ENCODE results near the gene ABO. TPM values are rescaled to one million over a fixed set of nuclear protein-coding genes. Genes with fewer than 3 reads are reported as not detected.
A peak's percentile ranks its signal among the peaks of the same experiment; 100 is the strongest.
"Not testable (repeated sequence)": the region's sequence is repeated elsewhere in the genome, so short reads cannot be mapped to it uniquely, and the experiment has no call there.

The ABO gene
- total RNA-seq, 1 experiment from 2014 or later, result not detected

DNA sequence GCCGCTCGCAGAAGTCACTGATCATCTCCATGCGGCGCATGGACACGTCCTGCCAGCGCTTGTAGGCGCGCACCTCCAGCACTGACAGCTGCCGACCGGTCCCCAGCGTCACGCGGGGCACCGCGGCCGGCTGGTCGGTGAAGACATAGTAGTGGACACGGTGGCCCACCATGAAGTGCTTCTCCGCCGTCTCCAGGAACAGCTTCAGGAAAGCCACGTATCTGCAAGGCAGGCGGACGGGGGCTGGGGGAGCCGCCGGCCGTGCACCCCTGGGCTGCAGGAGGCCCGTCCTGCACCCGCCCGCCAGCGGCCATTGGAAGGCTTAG, 18.9 kb downstream of the ABO start:
- Histone ChIP-seq H3K9me3 (no peaks in the 10 kb centered on the region), H3K27me3 (no peaks in the 10 kb centered on the region), H3K4me3 (no peak overlapping the region), H3K36me3 (no peaks in the 10 kb centered on the region)
- no peak for DNase-seq

DNA sequence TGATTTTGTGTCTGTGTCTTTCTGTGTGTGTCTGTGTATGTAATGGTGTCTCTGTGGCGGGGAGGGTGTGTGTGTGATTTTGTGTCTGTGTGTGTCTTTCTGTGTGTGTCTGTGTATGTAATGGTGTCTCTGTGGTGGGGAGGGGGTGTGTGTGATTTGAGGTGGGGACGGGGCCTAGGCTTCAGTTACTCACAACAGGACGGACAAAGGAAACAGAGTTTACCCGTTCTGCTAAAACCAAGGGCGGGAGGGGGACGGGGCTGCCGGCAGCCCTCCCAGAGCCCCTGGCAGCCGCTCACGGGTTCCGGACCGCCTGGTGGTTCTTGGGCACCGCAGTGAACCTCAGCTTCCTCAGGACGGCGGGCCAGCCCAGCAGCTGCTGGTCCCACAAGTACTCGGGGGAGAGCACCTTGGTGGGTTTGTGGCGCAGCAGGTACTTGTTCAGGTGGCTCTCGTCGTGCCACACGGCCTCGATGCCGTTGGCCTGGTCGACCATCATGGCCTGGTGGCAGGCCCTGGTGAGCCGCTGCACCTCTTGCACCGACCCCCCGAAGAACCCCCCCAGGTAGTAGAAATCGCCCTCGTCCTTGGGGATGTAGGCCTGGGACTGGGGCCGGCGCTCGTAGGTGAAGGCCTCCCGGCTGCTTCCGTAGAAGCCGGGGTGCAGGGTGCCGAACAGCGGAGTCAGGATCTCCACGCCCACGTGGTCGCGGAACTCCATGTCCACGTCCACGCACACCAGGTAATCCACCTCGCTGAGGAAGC, 19.4 kb downstream of the ABO start:
- no peak for DNase-seq
- no peak overlapping the region for H3K4me3 ChIP-seq
- no peaks in the 10 kb centered on the region for H3K27me3 ChIP-seq
- no peaks in the 10 kb centered on the region for H3K9me3 ChIP-seq
- H3K36me3 ChIP-seq, result no peaks in the 10 kb centered on the region

DNA sequence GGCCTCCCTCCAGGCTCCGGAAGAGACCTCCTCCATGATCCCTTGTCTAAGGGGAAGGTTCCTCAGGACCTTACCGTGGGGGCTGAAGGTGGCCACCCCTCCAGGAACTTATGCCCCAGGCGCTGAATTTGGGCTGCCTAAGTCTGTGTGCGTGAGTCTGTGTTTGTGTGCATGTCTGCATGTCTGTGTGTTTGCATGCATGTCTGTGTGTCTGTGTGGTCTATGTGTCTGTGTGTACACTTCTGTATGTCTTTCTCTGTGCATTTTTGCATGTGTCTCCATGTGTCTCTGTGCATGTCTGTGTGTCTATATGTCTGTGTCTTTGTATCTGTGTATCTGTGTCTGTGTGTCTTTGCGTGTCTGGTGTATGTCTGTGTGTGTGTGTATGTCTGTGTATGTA, 20.5 kb downstream of the ABO start:
- no peaks in the 10 kb centered on the region for H3K27me3 ChIP-seq
- H3K4me3 ChIP-seq, result no peak overlapping the region
- H3K9me3 ChIP-seq, result no peaks in the 10 kb centered on the region
- no peaks in the 10 kb centered on the region for H3K36me3 ChIP-seq
- no peak for DNase-seq

DNA sequence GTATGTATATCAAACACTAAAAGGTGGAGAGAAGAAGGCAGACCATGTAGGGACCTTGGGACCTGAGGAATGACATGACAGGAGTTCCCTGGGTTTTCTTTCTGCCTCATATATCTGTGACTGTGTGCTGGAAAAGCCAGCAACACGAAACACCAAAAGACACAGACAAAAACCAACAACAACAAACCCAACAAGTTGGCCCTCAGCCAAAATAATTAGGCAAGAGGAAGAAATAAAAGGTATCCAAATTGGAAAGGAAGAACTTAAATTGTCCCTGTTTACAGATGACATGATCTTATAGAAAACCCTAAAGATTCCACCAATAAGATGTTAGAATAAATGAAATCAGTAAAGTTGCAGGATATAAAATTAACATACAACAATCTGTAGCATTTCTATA, 21.7 kb downstream of the ABO start:
- Histone ChIP-seq H3K27me3 (no peaks in the 10 kb centered on the region), H3K4me3 (no peak overlapping the region), H3K36me3 (no peaks in the 10 kb centered on the region), H3K9me3 (no peaks in the 10 kb centered on the region)
- no peak for DNase-seq

DNA sequence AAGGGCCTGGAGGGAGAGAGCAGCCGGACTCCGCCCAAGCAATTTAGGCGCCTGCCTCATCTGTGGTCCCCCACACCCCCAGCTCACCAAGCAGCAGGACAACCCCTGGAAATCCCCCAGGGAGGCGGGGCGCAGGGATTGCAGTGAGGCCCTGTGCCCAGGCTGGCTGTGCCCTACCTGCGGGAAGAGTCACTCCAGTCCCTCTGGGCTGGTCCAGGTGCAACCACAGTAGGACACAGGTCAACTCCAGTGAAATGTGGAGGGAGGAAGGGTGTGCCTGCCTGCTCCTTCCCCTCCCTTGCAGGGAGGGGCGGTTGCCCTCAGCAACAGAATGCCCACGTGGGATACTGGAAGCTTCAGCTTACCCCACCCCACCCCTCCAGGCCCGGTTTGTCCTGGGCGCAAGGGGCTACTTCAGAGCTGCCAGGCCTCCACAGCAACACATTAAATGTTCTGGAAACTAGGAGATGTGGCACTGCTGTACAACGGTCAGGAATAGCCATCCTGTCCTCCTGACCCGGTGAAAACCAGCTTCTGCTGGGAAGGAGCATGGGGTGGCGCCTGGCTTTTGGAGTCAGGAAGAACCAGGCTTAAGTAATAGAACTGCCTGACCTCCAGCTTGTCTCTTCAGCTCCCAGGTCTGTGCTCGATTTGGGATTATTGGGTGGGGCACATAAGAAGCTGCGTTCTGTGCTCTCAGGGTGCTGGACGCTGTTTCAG, 22.5 kb downstream of the ABO start:
- H3K27me3 ChIP-seq, result no peaks in the 10 kb centered on the region
- H3K4me3 ChIP-seq, result no peak overlapping the region
- H3K9me3 ChIP-seq, result no peaks in the 10 kb centered on the region
- no peak for DNase-seq
- H3K36me3 ChIP-seq, result no peaks in the 10 kb centered on the region

DNA sequence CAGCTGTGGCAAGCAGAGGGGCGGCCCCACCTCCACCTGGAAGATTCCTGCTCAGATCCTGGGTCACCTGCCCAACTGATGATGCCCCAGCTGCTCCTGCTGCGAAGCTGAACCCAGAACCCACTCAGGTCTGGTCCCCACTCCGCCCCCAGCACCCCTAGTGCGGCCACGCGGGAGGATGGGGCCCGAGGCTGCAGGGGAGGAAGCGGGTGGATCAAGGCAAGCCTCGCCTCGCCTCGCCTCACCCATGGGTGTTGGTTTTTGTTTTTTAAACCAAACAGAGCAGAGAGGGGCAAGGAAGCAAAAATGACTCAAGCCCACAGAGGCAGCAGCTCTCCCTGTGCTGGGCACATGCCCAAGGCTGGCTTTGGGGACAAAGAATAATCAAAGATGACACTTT, 23.2 kb downstream of the ABO start:
- Histone ChIP-seq H3K9me3 (no peaks in the 10 kb centered on the region), H3K36me3 (no peaks in the 10 kb centered on the region), H3K4me3 (no peak overlapping the region), H3K27me3 (no peaks in the 10 kb centered on the region)
- no peak for DNase-seq

DNA sequence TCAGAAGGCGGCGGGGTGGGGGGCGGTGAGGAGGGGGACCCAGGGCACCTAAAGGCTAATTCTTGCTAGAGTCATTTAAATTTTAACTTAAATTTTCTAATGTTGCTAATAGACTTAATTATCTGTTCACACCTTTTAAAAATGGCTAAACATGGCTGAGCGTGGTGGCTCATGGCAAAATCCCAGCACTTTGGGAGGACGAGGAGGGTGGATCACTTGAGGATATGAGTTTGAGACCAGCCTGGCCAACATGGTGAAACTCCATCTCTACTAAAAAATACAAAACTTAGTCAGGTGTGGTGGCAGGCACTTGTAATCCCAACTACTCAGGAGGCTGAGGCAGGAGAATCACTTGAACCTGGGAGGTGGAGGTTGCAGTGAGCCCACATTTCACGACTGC, 23.8 kb downstream of the ABO start:
- not testable (repeated sequence) for H3K27me3 ChIP-seq, H3K4me3 ChIP-seq, H3K36me3 ChIP-seq, H3K9me3 ChIP-seq, DNase-seq

DNA sequence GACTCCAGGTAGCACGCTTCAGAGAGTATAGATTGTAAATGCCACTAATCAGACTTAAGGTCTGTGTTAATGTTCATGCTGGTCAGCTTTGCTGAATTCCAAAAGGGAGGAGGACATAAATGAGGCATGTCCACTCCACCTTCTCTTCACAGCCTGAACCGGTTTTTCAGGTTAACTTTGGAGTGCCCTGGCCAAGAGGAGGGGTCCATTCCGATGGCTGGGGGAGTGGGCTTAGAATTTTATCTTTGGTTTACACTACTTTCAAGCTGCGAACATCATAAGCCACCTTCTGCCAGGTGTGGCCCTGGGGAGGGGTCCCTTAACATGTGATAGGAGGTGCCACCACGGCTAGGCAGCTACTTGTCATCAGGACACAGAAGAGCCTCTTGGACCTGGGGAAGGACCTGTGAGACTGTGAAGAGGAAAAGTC, 24.2 kb downstream of the ABO start:
- Histone ChIP-seq H3K36me3 (no peaks in the 10 kb centered on the region), H3K4me3 (no peak overlapping the region), H3K27me3 (no peaks in the 10 kb centered on the region), H3K9me3 (no peaks in the 10 kb centered on the region)
- DNase-seq, result no peak

DNA sequence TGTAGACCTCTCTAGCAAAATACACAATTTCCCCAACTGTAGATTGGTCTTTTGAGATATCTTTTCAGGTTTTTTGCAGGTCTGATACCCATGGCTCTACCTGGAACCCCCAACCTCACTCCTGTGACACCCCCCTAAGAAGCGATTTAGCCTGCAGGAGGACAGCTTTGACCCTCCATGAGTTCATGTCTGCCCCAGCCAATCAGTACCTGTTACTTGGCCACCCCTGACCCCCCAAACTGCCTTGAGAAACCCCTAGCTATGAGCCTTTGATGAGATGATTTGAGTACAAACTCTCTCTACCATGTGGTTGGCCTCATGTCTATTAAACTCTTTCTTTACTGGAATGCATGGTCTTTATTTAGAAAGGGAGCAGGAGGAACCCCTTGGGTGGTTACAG, 25.7 kb downstream of the ABO start:
- Histone ChIP-seq H3K27me3 (0 out of 2 replicates have a peak, but pooled peaks cover 3% of the 10 kb centered on the region), H3K36me3 (no peaks in the 10 kb centered on the region), H3K9me3 (no peaks in the 10 kb centered on the region), H3K4me3 (no peak overlapping the region)
- no peak for DNase-seq

DNA sequence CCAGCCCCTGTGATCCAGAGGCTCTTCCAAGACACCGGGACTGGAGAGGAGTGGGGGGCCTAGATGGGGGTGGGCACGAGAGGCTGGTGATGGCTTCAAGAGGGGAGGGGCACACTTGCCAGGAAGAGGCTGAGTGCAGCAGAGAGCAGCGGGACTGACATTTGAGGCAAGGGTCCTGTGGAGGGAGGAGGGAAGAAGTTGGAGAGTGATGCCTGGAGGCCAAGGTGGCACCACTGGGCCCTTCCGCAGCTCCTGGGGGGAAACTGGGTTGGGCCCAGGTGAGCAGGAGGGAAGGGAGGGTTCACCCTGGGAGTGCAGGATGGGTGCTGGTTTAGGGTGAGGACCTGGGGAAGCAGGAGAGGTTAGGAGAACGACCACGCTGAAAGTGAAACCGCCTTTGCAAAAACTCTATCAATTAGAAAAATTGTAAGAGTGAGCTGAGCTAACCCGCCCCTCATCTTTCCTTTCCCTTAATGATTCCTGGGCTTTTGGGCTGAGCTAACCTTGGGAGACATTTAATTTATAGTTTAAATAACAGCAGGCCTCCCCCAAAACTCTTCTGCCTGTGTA, 26.2 kb downstream of the ABO start:
- DNase-seq, result no peak
- no peak overlapping the region for H3K4me3 ChIP-seq
- H3K36me3 ChIP-seq, result no peaks in the 10 kb centered on the region
- 0 out of 2 replicates have a peak, but pooled peaks cover 3% of the 10 kb centered on the region for H3K27me3 ChIP-seq
- H3K9me3 ChIP-seq, result no peaks in the 10 kb centered on the region

DNA sequence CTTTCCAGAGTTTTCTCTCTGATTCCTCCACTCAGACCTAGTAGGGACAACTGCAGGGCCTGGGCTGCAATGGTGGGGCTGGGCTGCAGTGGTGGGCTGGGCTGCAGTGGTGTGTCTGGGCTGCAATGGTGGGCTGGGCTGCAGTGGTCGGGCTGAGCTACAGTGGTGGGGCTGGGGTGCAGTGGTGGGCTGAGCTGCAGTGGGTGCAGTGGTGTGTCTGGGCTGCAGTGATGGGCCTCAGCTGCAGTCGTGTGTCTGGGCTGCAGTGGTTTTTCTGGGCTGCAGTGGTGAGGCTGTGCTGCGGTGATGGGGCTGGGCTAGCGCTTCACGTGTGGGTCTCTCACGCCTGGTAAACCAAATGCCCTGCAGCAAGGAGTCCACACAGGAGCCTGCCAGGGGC, 27.4 kb downstream of the ABO start:
- DNase-seq, result no peak
- no peaks in the 10 kb centered on the region for H3K36me3 ChIP-seq
- H3K27me3 ChIP-seq, result 0 out of 2 replicates have a peak, but pooled peaks cover 3% of the 10 kb centered on the region
- no peak overlapping the region for H3K4me3 ChIP-seq
- no peaks in the 10 kb centered on the region for H3K9me3 ChIP-seq

DNA sequence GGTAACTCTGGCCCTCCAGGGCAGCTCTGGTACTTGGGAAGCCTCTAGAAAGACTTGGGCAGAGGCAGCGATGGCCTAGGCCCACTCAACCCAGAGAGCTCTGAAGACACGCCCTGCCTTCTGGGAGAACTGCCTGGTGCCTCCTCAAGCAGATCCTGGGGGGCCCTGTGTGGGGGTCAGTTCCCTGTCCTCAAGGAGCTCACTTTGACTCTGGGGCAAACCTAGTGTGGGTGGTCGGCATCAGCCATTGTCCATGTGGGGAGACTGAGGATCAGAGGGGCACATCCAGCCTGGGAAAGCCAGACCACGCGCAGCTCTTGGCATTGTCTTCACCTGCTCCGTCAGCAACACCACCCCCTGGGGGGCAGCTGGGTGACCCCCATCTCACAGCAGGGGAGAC, 28.0 kb downstream of the ABO start:
- 0 out of 2 replicates have a peak, but pooled peaks cover 3% of the 10 kb centered on the region for H3K27me3 ChIP-seq
- H3K36me3 ChIP-seq, result no peaks in the 10 kb centered on the region
- H3K4me3 ChIP-seq, result no peak overlapping the region

DNA sequence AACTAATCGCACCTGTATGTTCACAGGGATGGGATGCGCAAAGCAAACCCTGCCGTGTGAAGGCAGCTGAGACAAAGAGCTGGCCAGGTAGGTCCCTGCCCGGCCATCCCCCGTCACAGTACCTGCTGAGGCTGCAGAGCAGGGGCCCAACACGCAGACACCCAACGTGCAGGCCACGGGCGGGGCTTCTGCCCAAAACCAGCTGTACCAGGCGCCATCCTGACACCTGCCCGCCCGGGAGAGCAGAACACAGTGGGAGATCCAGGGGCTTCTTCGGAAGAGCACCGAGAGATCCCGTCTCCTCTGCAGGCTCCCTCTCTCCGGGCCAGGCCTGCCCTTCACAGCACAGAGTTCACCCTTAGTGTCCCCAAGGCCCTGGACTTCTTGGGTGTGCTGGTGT, 28.4 kb downstream of the ABO start:
- no peaks in the 10 kb centered on the region for H3K9me3 ChIP-seq
- no peak overlapping the region for H3K4me3 ChIP-seq
- H3K36me3 ChIP-seq, result no peaks in the 10 kb centered on the region
- 0 out of 2 replicates have a peak, but pooled peaks cover 3% of the 10 kb centered on the region for H3K27me3 ChIP-seq
- DNase-seq, result no peak

More for the DNA sequence above, 28.0 kb downstream of the ABO start:
- no peaks in the 10 kb centered on the region for H3K9me3 ChIP-seq
- DNase-seq, result no peak

DNA sequence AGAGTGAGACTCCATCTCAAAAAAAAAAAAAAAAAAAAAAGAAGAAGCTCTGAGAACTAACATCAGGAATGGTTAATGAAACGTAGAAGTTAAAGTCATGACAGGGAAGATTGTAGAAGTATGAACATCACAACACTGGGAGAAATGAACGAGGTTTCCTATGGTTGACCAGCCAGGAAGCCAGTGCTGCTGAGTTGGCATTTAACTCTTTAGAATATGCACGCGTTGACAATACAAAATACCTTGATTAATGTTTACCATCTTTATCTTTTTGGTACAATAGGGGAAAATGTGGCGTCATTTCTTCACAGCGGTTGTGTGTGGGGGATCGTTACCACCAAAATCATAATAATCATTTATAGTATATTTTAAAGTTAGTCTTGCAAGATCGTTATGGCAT, 32.0 kb downstream of the ABO start:
- no peaks in the 10 kb centered on the region for H3K9me3 ChIP-seq
- DNase-seq, result no peak
- no peaks in the 10 kb centered on the region for H3K36me3 ChIP-seq
- 0 out of 2 replicates have a peak, but pooled peaks cover 3% of the 10 kb centered on the region for H3K27me3 ChIP-seq
- no peak overlapping the region for H3K4me3 ChIP-seq

DNA sequence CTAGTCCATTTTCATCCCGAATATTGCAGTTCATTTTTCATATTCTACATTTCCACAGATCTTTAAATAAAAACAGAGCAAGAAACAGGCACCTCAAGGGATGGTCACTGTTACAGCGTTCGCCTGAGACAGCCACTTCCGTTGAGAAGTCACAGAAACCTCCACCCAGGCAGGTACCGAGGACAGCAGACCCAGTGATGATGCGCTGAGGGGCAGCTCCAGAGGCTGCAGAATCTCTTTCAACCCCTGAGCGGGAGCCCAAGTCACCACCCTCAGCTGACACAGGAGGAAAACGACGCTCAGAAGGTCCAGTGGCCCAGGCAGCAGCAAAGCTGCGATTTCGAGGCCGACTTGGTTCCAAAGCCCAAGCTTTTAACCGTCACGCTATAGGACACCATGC, 32.8 kb downstream of the ABO start:
- no peak for DNase-seq

DNA sequence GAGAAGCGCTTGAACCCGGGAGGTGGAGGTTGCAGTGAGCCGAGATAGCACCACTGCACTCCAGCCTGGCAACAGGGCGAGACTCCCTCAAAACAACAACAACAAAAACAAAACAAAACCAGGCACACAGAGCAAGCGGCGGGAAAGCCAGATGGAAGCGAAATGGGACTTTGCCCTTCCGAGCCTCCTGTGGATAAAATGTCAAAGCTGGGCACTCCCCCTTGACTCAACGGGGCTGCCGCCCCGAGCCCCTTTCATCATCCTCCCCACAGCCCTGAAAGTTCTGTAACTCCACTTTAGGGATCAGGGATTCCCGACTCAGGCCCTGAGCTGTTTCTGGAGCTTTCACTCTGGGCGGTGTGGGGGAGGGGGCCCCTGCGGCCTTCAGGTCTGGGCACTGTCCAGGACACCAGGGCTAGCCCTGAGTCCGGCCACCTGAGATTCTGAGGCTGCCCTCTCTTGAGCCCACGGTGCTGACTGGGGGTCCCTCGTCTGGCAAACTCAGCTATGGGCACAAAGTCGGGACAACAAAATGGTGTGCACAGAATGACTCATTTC, 35.4 kb downstream of the ABO start:
- Histone ChIP-seq H3K9me3 (no peaks in the 10 kb centered on the region), H3K27me3 (no peaks in the 10 kb centered on the region), H3K36me3 (no peaks in the 10 kb centered on the region), H3K4me3 (no peak overlapping the region)
- no peak for DNase-seq

More for the DNA sequence above, 32.8 kb downstream of the ABO start:
- H3K9me3 ChIP-seq, result no peaks in the 10 kb centered on the region
- no peaks in the 10 kb centered on the region for H3K36me3 ChIP-seq
- H3K27me3 ChIP-seq, result 0 out of 2 replicates have a peak, but pooled peaks cover 3% of the 10 kb centered on the region
- H3K4me3 ChIP-seq, result no peak overlapping the region

DNA sequence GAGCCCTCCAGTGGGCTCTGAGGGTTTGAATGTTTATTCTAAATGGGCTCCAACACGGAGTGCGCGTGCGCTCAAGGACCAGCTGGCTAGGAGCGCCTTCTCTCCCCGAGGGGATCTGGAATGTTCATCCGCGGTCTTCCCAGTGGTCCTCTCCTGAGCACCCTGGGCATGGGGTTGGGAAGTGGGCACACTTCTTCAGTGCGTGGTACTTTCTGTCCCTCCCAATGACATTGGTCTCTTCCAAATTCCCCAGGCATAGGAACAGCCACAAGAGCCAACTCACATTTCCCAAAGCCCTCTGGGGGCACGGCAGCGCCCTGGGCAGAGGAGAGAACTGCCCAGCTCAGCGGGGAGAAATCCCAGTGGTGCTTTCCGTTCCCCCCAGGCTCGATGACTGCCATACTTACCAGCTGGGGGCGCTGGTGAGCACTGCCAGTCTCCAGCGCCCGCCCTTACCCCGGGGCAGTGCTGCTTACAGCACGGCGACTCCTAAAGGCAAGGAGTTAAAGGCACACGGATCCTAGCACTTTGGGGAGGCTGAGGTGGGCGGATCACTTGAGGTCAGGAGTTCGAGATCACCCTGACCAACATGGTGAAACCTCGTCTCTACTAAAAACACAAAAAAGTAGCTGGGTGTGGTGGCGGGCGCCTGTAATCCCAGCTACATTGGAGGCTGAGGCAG, 36.0 kb downstream of the ABO start:
- Histone ChIP-seq H3K36me3 (no peaks in the 10 kb centered on the region), H3K27me3 (no peaks in the 10 kb centered on the region), H3K4me3 (peak overlapping the region; percentile 31), H3K9me3 (no peaks in the 10 kb centered on the region)
- peak; percentile 68 for DNase-seq
